Measurements from ENCODE around the gene COX4I1. TPM values are rescaled to one million over a fixed set of nuclear protein-coding genes. Genes with fewer than 3 reads are reported as not detected.

Gene COX4I1
- total and polyA plus RNA-seq, 2 of the 8 experiments (the other 6 are each of a cell fraction or from before 2014, with no cell fraction given) = 507 to 707 TPM

DNA sequence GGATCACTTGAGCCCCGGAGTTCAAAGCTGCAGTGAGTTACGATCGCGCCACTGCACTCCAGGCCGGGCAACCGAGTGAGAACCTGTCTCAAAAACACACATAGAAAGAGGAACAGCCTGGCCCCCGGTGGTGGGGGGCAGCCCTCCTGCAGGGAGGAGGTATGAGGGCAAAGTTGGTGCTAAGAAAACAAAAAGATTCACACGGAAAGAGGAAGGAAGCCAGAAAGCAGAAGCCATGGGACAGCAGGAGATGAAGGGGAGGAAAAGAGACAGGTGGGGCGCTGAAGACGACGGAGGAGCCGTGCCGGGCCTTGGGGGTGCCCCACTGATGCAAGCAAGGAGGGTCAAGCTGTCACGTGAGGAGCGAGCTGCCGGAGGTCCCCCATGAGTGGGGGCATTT, 40.4 kb upstream of the COX4I1 start:
- H3K79me2 ChIP-seq (ENCODE audit: control insufficient read depth in 1 of 2, insufficient read depth in 2 of 2, low read length in 2 of 2) = no peaks in the 10 kb centered on the region
- 0 out of 7 replicates have a peak, but pooled peaks cover 0 to 2% (median 0%) of the 10 kb centered on the region in 4 experiments for H3K27me3 ChIP-seq (replicated peaks in 1 of 4; ENCODE audit: control insufficient read depth in 3 of 4, extremely low read depth in 1 of 4, insufficient read depth in 3 of 4, low read length in 3 of 4)
- no peak overlapping the region for H4K5ac ChIP-seq (ENCODE audit: insufficient read length, low read depth, low read length)
- WGBS, 2 experiments (ENCODE audit: extremely low coverage in 1 of 2, insufficient coverage in 1 of 2, insufficient read length in 1 of 2, insufficient replicate concordance in 2 of 2, low coverage in 1 of 2, low lambda C conversion rate in 2 of 2, missing lambda C conversion rate in 1 of 2) = 90% methylated on average over 16 of the region's 16 CpGs; no CpG with 5 or more reads in 1 of the 2 experiments
- CTCF ChIA-PET (ENCODE audit: partially characterized antibody) = interaction anchor here (0.8 to 4.6 kb wide), 17 partner anchors 9 to 585 kb away, joined by 3 to 33 read pairs (median 5); no protein-coding TSS in a partner anchor
- no peak overlapping the region for H3K4me2 ChIP-seq (ENCODE audit: insufficient read depth in 1 of 2, low read depth in 2 of 2, low read length in 2 of 2)
- H3K23ac ChIP-seq (ENCODE audit: insufficient read length) = no peak overlapping the region
- no peaks in the 10 kb centered on the region for H3K79me1 ChIP-seq (ENCODE audit: low read depth, low read length)
- H3K36me3 ChIP-seq (ENCODE audit: control insufficient read depth in 2 of 4, insufficient read depth in 4 of 4, low read length in 3 of 4) = no peaks in the 10 kb centered on the region
- no peak overlapping the region for H2BK12ac ChIP-seq (ENCODE audit: low read depth, low read length)
- no peak overlapping the region for H2BK120ac ChIP-seq (replicated peaks; ENCODE audit: low read depth, low read length)
- H4K8ac ChIP-seq (ENCODE audit: extremely low read depth, insufficient read depth, low read length) = no peak overlapping the region
- H2AFZ ChIP-seq (ENCODE audit: low read length) = no peak overlapping the region
- no peak overlapping the region for H2BK20ac ChIP-seq (ENCODE audit: low read length)
- no peak overlapping the region for H4K91ac ChIP-seq (replicated peaks; ENCODE audit: insufficient read length, low read length)
- H3K4me1 ChIP-seq (replicated peaks in 1 of 4; ENCODE audit: control insufficient read depth in 3 of 4, insufficient read depth in 4 of 4, low read length in 3 of 4) = no peaks in the 10 kb centered on the region; a peak in 1 of 7 replicates
- H3K56ac ChIP-seq (replicated peaks; ENCODE audit: insufficient read length, low read depth, low read length) = no peak overlapping the region
- TF ChIP-seq EGR1 (IDR thresholded peaks at IDR 0.05; ENCODE audit: borderline replicate concordance, low read depth, low read length) = no peak
- TF ChIP-seq SP1 (IDR thresholded peaks at IDR 0.05; ENCODE audit: low read depth, low read length) = no peak
- TF ChIP-seq KDM5A (IDR thresholded peaks at IDR 0.05; ENCODE audit: low read length) = no peak
- no peak for TF ChIP-seq ASH2L (IDR thresholded peaks at IDR 0.05; ENCODE audit: low read length)
- TF ChIP-seq KDM1A (IDR thresholded peaks at IDR 0.05; ENCODE audit: borderline replicate concordance, low read length) = no peak
- TF ChIP-seq TEAD4 (IDR thresholded peaks at IDR 0.05; ENCODE audit: low read depth, low read length) = no peak
- TF ChIP-seq TBP (IDR thresholded peaks at IDR 0.05; ENCODE audit: low read depth, low read length) = no peak
- no peak for TF ChIP-seq SIX5 (IDR thresholded peaks at IDR 0.05; ENCODE audit: low read depth, low read length)
- TF ChIP-seq RBBP5 (IDR thresholded peaks at IDR 0.05; ENCODE audit: borderline replicate concordance, low read depth, low read length) = no peak
- no peak for TF ChIP-seq TAF7 (optimal IDR thresholded peaks at IDR 0.05; ENCODE audit: borderline replicate concordance, low read depth, low read length)
- no peaks in the 10 kb centered on the region for H4K20me1 ChIP-seq (replicated peaks in 1 of 2; ENCODE audit: control insufficient read depth in 1 of 2, insufficient read depth in 2 of 2, low read length in 2 of 2)
- FAIRE-seq = no peak
- H3K9me3 ChIP-seq (ENCODE audit: insufficient read depth in 2 of 2, low read depth in 1 of 2, low read length in 1 of 2) = no peaks in the 10 kb centered on the region
- no peak overlapping the region for H3K9ac ChIP-seq (replicated peaks in 1 of 4; ENCODE audit: extremely low read depth in 1 of 4, low read depth in 3 of 4, low read length in 3 of 4)
- POLR2A ChIA-PET (ENCODE audit: partially characterized antibody) = interaction anchor here (0.6 to 2.5 kb wide), 2 partner anchors 9 to 17 kb away, joined by 3 to 5 read pairs; no protein-coding TSS in a partner anchor
- H3K4ac ChIP-seq (replicated peaks; ENCODE audit: insufficient read length, low read depth, low read length) = no peak overlapping the region
- H2BK15ac ChIP-seq (ENCODE audit: low read length) = no peak overlapping the region
- H3K14ac ChIP-seq (ENCODE audit: insufficient read length) = no peak overlapping the region
- no peaks in the 10 kb centered on the region for H3K23me2 ChIP-seq (ENCODE audit: low read depth, low read length)
- H2AK5ac ChIP-seq (ENCODE audit: low read depth, low read length) = no peak overlapping the region
- H3K18ac ChIP-seq (ENCODE audit: extremely low read depth, low read length) = no peak overlapping the region
- no peak overlapping the region for H3K4me3 ChIP-seq (ENCODE audit: extremely low read depth in 1 of 4, insufficient read depth in 2 of 4, low read depth in 3 of 4, low read length in 4 of 4)
- DNase-seq (ENCODE audit: low read depth in 1 of 2, low spot score in 2 of 2) = no peak
- H2BK5ac ChIP-seq (ENCODE audit: low read depth, low read length) = no peak overlapping the region
- no peak overlapping the region for H3K27ac ChIP-seq (ENCODE audit: low read depth, low read length)
